GM18867 (cell line): Measurements from ENCODE around the gene CD81.
"Not testable (repeated sequence)": the region's sequence is repeated elsewhere in the genome, so short reads cannot be mapped to it uniquely, and the experiment has no call there.

Source experiments
- ATAC-seq: cut with Tn5 transposase; IDR thresholded peaks from one replicate; pipeline ENCODE4 v1.9.1; 2021; ENCODE audit warnings: mild to moderate bottlenecking, moderate library complexity; ENCODE audit not compliant: unreplicated experiment

CD81 gene

GRCh38 chr11:2376751-2377451, at the start of gene CD81:
Gene CD81, plus strand, starts transcription at chr11:2377310. Its CDS starts 240 bp downstream, at chr11:2377550.
- ATAC-seq: no peak

GRCh38 chr11:2328021-2328420, 49.1 kb upstream of the CD81 start:
- ATAC-seq: no peak

- ATAC-seq: no peak
These were observed 48.3 kb upstream of the CD81 start for GRCh38 chr11:2328656-2329354.

- ATAC-seq: no peak
These were observed 47.6 kb upstream of the CD81 start for GRCh38 chr11:2329551-2329950.

GRCh38 chr11:2330696-2331095, 46.4 kb upstream of the CD81 start:
- no peak for ATAC-seq

- no peak for ATAC-seq
These were observed 45.7 kb upstream of the CD81 start for GRCh38 chr11:2331404-2331803.

- not testable (repeated sequence) for ATAC-seq
These were observed 44.5 kb upstream of the CD81 start for GRCh38 chr11:2332569-2332968.

GRCh38 chr11:2333486-2334205, 43.5 kb upstream of the CD81 start:
- ATAC-seq: not testable (repeated sequence)

GRCh38 chr11:2335286-2335685, 41.8 kb upstream of the CD81 start:
- not testable (repeated sequence) for ATAC-seq

- not testable (repeated sequence) for ATAC-seq
These were observed 38.4 kb upstream of the CD81 start for GRCh38 chr11:2338760-2339159.

- no peak for ATAC-seq
These were observed 34.6 kb upstream of the CD81 start for GRCh38 chr11:2342557-2342956.

GRCh38 chr11:2342981-2343380, 34.1 kb upstream of the CD81 start:
- no peak for ATAC-seq

- no peak for ATAC-seq
These were observed 33.6 kb upstream of the CD81 start for GRCh38 chr11:2343502-2343901.

- ATAC-seq: no peak
These were observed 32.1 kb upstream of the CD81 start for GRCh38 chr11:2345050-2345449.

GRCh38 chr11:2346014-2346413, 31.1 kb upstream of the CD81 start:
- no peak for ATAC-seq

GRCh38 chr11:2346586-2347307, 30.4 kb upstream of the CD81 start:
- ATAC-seq: no peak

- no peak for ATAC-seq
These were observed 29.7 kb upstream of the CD81 start for GRCh38 chr11:2347308-2347830.

GRCh38 chr11:2348986-2349385, 28.1 kb upstream of the CD81 start:
- no peak for ATAC-seq

- no peak for ATAC-seq
These were observed 25.4 kb upstream of the CD81 start for GRCh38 chr11:2351701-2352100.

GRCh38 chr11:2352420-2352819, 24.7 kb upstream of the CD81 start:
- ATAC-seq: no peak
